Muscle of arm (tissue), 12 donors: ENCODE data around the gene ADGRL4. TPM values are rescaled to one million over a fixed set of nuclear protein-coding genes. Genes with fewer than 3 reads are reported as not detected.
"Not testable (repeated sequence)": the region's sequence is repeated elsewhere in the genome, so short reads cannot be mapped to it uniquely, and the experiment has no call there.

Source experiments
- DNase-seq: peaks from one replicate; pipeline ENCODE4 v3.0.0-alpha.2; 2013
- polyA plus RNA-seq, 12 donors: library from polyadenylated mRNA; unstranded; fragments of 120-200 nt; gene quantifications; one replicate each; pipeline ENCODE4 v1.2.1, GENCODE V29; 2013; ENCODE audit not compliant: insufficient read length in 12 of 12

The ADGRL4 gene
- polyA plus RNA-seq, 12 donors: 11.7 to 24.9 (median 19.5) TPM; not detected in 1

- no peak for DNase-seq
Measured at GRCh38 chr1:78949227-78949626, 57.3 kb downstream of the ADGRL4 start.

DNA sequence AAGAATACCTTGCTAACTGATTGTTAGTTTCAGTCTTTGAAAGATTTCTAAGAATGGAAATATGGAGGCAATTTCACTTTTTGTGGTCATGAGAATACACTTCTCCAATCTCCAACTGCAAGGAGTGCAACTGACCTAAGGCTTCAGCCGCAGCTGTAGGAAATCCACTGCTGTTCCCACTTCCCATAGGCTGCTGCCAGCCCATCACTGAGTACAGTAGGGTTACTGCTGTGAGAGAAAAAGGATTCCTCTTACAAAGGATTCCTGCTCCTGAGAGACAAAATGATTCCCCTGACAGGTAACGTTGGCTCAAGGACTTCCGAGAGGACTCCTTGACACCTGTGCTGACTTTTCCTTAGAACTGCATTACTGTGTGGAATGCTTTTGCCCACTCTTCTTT lies 87.4 kb downstream of the ADGRL4 start:
- no peak for DNase-seq

- no peak for DNase-seq
Measured at GRCh38 chr1:78918157-78918556, 88.4 kb downstream of the ADGRL4 start.

GRCh38 chr1:78916986-78917385 lies 89.5 kb downstream of the ADGRL4 start:
- DNase-seq: no peak

- DNase-seq: no peak
Measured at GRCh38 chr1:78913950-78914349, 92.6 kb downstream of the ADGRL4 start.

- DNase-seq: no peak
Measured at GRCh38 chr1:78911956-78912880, 94.3 kb downstream of the ADGRL4 start.

GRCh38 chr1:78902641-78903040 lies 103.9 kb downstream of the ADGRL4 start:
- no peak for DNase-seq

GRCh38 chr1:78894811-78895210 lies 111.7 kb downstream of the ADGRL4 start:
- peak; percentile 36 for DNase-seq

- peak; percentile 32 for DNase-seq
Measured at GRCh38 chr1:78892260-78892840, 114.2 kb downstream of the ADGRL4 start.

GRCh38 chr1:78887458-78887857 lies 119.1 kb downstream of the ADGRL4 start:
- no peak for DNase-seq

DNA sequence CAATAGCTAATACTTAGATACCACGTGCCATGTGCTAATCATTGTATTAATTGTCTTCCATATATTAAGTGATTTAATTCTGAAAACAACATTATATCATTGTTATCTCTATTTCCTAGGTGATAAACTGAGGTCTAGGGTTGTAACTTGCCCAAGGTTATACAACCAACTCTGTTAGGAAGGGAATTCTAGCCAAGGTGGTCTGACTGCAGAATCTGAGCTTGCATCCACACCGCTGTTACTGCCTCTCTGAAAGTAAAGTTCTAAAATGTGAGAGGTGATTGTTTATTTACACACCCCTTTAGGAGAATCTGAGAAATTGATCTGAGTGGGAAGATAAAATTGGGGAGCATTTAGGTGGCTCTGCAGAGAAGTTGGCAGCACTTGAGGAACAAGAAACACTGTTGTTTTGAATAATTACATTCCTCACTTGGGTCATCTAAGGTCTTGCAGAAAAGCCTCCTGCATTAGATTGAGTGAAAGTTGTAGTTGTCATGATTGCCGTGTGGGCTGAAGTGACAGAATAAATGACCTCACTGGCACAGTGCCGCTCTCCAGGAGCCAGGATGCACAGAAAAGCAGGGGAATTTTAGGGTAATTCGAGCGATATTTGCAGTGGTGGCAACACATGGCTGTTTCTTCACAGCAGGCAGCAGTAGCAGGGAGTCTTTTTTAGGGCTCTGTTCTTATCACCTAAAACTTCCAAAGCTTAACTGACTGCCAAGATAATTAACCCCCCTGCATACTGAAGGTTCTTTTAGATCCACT lies 121.7 kb downstream of the ADGRL4 start:
- DNase-seq: no peak

GRCh38 chr1:78880223-78880622 lies 126.3 kb downstream of the ADGRL4 start:
- no peak for DNase-seq

DNA sequence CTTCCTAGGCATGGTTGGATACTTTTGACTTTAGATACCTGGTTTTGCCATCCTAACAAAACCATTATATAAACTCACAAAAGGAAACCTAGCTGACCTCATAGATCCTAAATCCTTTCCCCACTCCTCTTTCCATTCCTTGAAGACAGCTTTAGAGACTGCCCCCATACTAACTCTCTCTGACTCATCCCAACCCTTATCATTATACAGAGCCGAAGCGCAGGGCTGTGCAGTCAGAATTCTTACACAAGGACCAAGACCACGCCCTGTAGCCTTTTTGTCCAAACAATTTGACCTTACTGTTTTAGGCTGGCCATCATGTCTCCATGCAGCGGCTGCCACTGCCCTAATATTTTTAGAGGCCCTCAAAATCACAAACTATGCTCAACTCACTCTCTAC lies 130.5 kb downstream of the ADGRL4 start:
- DNase-seq: not testable (repeated sequence)

- DNase-seq: not testable (repeated sequence)
Measured at GRCh38 chr1:78872801-78873200, 133.7 kb downstream of the ADGRL4 start.

- no peak for DNase-seq
Measured at GRCh38 chr1:78871249-78871648, 135.3 kb downstream of the ADGRL4 start.

GRCh38 chr1:78869136-78869535 lies 137.4 kb downstream of the ADGRL4 start:
- DNase-seq: no peak

GRCh38 chr1:78864175-78864574 lies 142.4 kb downstream of the ADGRL4 start:
- DNase-seq: no peak

DNA sequence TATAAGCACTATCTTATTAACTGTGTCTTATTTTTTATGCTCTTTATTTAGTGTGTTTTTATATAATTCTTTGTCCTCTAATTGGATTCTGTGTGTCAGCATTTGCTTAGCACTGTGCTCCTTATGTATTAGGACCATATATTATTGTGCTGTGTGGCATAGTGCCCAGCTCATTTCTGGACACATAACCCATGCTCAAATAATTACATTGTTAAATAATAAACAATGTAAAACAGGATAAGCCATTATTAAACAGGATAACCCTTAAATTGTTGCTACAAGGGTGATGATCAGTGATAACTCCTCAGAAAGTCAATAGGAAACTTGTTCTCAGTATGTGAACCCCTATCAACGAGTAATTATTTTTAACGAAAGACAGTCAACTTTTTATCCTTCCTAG lies 150.4 kb downstream of the ADGRL4 start:
- DNase-seq: no peak

DNA sequence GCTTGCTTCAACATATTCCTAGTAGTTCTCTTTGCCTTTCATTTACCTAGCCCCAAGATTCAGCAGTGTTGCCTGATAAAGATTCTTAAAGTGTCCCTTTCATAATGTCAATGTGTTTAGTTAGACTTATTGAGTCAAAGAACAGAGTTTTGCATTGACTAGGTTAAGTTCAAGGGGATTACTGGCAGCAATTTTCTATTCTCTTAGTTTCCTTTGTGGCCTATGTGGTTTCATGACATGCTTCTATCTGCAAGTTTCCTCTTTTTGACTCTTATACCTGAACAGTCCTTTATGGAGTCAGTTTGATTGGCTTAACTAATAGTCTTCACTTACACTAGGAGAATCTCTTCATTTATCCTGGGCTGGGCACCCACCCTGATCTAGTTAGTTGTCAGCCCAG lies 151.3 kb downstream of the ADGRL4 start:
- DNase-seq: no peak

DNA sequence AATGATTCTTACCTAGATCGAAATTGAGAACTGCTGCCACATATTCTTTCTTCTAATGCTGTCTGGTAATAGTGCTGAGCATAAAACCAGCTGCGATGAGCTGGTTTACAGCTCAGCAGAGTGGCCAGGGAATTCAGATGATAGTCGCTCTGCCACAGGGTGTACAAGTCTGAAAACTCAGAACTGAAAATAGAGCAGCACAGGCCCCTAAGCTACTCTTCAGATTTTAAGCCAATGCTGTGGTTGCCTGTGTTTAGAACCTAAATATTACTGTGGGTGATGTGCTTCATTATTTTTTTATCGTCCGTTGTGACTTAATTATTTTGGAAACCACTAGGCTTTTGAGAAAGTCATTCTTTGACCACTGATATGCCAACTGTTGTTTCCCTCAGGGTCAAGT lies 152.0 kb downstream of the ADGRL4 start:
- DNase-seq: no peak

DNA sequence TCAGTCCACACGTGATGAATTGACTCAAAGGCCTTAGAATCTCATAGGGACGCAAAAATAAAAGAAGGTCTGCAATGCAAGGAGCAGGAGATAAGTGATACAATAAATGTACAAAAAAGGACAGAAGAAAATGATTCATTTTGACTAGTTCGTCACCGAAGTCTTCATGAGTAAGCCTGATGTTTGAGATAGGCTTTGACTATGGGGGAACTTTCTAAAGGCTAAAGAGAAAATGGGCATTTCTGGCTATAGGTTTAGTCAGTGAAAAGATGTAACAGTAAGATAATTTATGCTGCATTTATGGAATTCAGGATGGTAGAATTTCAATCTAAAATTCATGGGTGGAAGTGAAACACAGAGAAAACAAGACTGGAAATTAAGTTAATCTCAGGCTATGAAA lies 163.0 kb downstream of the ADGRL4 start:
- no peak for DNase-seq

GRCh38 chr1:78843111-78843510 lies 163.4 kb downstream of the ADGRL4 start:
- peak; percentile 35 for DNase-seq
